Measurements from ENCODE around the gene ZNF408.

ZNF408 gene

DNA sequence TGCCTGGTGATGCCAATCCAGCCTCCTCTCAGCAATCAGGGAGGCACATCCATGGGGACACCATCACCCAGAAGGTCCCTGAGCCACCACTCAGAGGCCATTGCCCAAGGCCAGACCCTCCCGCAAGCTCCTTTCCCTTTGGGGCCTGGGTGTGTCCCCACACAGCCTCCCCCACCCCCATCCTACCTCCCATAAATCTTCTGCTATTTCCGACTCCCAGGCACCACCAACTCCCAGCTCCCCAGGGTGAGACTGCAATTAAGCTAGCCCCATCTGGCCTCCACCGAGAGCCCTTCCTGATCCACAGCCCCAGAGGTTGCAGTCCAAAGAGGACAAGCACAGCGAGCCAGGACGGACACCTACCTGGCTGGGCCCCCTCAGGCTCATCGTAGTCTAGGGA lies 6.8 kb upstream of the ZNF408 start:
- DNase-seq: no peak
- Histone ChIP-seq H3K27me3 (no peaks in the 10 kb centered on the region), H3K4me1 (peaks cover 13 to 63% (median 58%) of the 10 kb centered on the region in 4 donors), H3K9me3 (no peaks in the 10 kb centered on the region), H3K36me3 (peaks cover 12 to 68% (median 67%) of the 10 kb centered on the region in 3 donors), H3K4me3 (no peak overlapping the region), H3K27ac (peak overlapping the region; percentile 78 to 92)
- intact Hi-C loops (cut with DNase I; ENCODE audit: low total_unique reads): no loop called here
- TF ChIP-seq, protein P1, sequence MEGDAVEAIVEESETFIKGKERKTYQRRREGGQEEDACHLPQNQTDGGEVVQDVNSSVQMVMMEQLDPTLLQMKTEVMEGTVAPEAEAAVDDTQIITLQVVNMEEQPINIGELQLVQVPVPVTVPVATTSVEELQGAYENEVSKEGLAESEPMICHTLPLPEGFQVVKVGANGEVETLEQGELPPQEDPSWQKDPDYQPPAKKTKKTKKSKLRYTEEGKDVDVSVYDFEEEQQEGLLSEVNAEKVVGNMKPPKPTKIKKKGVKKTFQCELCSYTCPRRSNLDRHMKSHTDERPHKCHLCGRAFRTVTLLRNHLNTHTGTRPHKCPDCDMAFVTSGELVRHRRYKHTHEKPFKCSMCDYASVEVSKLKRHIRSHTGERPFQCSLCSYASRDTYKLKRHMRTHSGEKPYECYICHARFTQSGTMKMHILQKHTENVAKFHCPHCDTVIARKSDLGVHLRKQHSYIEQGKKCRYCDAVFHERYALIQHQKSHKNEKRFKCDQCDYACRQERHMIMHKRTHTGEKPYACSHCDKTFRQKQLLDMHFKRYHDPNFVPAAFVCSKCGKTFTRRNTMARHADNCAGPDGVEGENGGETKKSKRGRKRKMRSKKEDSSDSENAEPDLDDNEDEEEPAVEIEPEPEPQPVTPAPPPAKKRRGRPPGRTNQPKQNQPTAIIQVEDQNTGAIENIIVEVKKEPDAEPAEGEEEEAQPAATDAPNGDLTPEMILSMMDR (IDR thresholded peaks at IDR 0.05): no peak

DNA sequence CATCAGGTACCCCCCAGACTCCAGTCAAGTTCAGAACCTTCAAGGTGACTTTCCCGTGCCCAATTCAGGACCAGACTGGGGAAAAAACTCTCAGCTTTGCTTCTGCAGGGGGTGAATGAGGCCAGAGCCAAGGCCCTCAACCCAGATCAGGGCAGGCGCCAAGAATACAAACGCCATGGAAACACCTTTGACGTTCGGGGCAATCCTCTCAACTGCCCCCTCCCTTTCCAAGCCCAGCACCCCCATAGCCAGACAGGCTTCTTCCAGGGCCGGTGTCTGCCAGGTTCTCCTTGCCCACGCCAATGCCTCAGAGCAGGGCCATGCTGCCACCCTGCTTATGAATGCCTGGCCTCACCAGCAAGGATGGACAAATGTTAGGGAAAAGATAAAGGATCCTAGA lies 6.2 kb upstream of the ZNF408 start:
- intact Hi-C loops (cut with DNase I; ENCODE audit: low total_unique reads): no loop called here
- TF ChIP-seq, protein P1 (IDR thresholded peaks at IDR 0.05): no peak
- H3K27ac ChIP-seq: peak overlapping the region; percentile 78 to 92
- DNase-seq: no peak
- H3K36me3 ChIP-seq: peaks cover 12 to 63% (median 61%) of the 10 kb centered on the region in 3 donors
- no peaks in the 10 kb centered on the region for H3K27me3 ChIP-seq
- no peaks in the 10 kb centered on the region for H3K9me3 ChIP-seq
- H3K4me3 ChIP-seq: no peak overlapping the region
- peaks cover 13 to 69% (median 64%) of the 10 kb centered on the region in 4 donors for H3K4me1 ChIP-seq

DNA sequence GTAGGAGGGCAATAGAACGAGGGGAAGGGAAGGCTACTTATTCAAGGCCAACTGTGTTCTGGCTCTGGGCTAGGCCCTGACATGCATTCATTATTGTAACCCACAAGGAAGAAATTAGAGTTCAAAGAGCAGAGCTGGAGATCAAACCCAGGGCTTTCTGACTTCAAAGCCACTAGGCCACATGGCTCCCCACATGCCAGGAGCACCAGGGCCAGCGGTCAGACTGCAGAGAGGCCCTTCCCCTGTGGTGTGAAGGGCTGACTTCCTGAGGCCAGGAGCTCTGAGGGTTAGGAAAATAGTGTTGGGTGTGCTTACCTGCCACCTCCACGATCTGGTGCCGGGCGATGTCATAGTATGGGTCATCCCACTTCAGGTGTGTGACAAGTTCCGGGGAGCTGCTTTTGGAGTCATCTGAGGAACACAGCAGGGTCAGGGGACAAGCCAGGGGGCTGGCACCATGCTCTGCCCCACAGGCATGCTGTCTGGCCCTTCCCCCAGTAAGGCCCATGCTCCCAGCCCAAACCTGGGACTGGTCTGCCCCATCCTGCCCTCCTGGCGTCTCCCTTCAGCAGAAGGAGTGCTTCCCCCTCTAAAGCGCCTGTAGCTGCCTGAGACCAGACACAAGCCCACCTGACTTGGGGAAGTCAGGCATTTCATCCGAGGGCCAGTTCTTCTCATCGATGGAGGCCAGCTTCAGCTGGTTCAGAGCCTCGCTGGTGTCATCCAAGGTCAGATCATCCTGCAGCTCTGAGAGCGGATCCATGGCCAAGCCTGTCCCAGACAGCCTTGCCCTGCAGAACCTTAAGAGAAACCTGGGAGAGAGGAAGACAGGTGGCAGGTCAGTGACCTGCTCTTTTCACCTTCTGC lies 5.3 kb upstream of the ZNF408 start:
- intact Hi-C loops (cut with DNase I; ENCODE audit: low total_unique reads): no loop called here
- Histone ChIP-seq H3K27ac (peak overlapping the region; percentile 78 to 92), H3K36me3 (peaks cover 12 to 57% (median 55%) of the 10 kb centered on the region in 3 donors)

DNA sequence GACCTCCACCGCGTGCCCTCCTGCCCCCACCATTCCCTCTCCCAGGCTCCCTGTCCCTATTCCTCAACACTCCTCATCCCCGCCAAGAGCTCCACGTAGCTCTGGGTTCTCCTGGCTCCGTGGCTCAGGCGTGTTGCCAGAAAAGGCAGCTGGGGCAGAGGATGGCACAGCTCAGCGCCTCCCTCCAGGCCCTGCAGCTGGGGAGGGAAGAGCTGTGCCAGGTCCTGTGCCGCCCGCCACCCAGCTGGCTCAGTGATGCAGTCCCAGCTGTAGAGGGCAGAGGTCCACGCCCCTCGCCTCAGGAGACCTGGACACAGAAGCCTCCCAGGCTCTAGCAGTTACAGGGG lies 4.6 kb upstream of the ZNF408 start:
- Histone ChIP-seq H3K27me3 (no peaks in the 10 kb centered on the region), H3K4me1 (peaks cover 13 to 72% (median 65%) of the 10 kb centered on the region in 4 donors), H3K9me3 (no peaks in the 10 kb centered on the region), H3K27ac (peak overlapping the region; percentile 78 to 92), H3K4me3 (no peak overlapping the region), H3K36me3 (peaks cover 12 to 51% (median 50%) of the 10 kb centered on the region in 3 donors)
- intact Hi-C loops (cut with DNase I; ENCODE audit: low total_unique reads): no loop called here
- DNase-seq: peak in 1 of 2 donors; percentile 88
- TF ChIP-seq, protein P1 (IDR thresholded peaks at IDR 0.05): no peak

More for the DNA sequence above, 5.3 kb upstream of the ZNF408 start:
- H3K4me3 ChIP-seq: no peak overlapping the region
- DNase-seq: no peak
- H3K9me3 ChIP-seq: no peaks in the 10 kb centered on the region
- peaks cover 13 to 72% (median 65%) of the 10 kb centered on the region in 4 donors for H3K4me1 ChIP-seq
- TF ChIP-seq, protein P1 (IDR thresholded peaks at IDR 0.05): no peak
- no peaks in the 10 kb centered on the region for H3K27me3 ChIP-seq

DNA sequence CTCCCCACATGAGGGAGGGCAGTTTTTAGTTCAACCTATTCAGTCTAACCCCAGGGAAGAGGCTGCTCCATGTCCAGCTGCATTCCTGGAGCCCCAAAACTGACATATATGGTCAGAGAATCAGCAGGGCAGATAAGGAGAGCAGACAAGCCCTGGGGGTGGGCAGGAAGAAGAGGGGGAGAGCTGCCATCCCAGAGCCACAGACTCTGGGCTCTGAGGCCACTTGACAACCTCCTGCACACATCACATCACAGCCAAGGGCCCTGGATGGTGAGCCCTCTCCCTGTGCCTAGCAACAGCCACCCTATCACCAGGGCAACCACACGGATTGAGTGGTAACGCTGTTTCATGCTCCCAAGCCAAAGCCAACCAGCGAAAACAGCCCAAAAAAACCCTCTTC lies 3.5 kb upstream of the ZNF408 start:
- TF ChIP-seq, protein P1 (IDR thresholded peaks at IDR 0.05): no peak
- Histone ChIP-seq H3K4me1 (peaks cover 13 to 82% (median 74%) of the 10 kb centered on the region in 4 donors), H3K9me3 (no peaks in the 10 kb centered on the region), H3K36me3 (peaks cover 12 to 44% (median 39%) of the 10 kb centered on the region in 3 donors), H3K27ac (peak overlapping the region; percentile 78 to 92), H3K4me3 (peak overlapping the region; percentile 3 to 23), H3K27me3 (no peaks in the 10 kb centered on the region)
- no peak for DNase-seq
- intact Hi-C loops (cut with DNase I; ENCODE audit: low total_unique reads): no loop called here

Measured in tibial artery (tissue), 4 donors.